NCI-H524 treated with DMSO at 0.1 percent for 48 hours (cell line): ENCODE data around the gene DHRS4.
A peak's percentile ranks its signal among the peaks of the same experiment; 100 is the strongest.
"Not testable (repeated sequence)": the region's sequence is repeated elsewhere in the genome, so short reads cannot be mapped to it uniquely, and the experiment has no call there.

ENCODE experiments used
- DNase-seq: peaks from one replicate; lab custom pipeline; 2025; lab: John Stamatoyannopoulos, UW

Gene DHRS4

DNA sequence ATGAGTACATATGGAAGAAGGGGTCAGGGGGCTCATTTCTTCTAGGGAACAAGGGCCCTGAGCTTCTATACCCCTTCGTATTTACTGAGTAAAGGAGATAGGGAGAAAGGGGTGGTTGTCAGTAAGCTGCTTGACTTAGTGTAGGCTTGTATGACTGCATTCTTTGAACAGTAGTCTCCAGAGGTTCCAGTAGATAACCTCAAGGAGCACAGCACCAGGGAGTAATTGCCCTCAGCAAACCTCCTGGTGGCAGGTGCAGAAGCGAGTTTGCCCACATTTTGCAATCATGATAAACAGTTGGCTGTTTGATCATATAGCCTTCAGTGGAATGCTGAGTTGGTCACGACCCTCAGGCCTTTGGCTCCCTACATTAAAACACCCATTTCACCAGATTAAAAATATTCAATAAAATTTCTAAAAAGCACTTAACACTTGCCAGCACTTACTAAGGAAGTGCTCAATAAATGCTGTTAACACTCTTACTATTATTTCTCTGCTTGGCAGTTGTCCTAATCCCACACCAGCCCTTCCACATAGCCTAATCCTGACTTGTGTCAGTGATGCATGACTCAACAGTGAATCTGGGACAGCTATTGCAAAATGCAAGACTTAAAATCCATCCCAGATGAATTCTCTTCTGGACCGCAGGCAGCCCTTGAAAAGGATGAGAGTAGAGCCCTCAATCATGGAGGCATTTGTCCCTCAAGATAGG is 31.5 kb downstream of the DHRS4 start:
- no peak for DNase-seq

DNA sequence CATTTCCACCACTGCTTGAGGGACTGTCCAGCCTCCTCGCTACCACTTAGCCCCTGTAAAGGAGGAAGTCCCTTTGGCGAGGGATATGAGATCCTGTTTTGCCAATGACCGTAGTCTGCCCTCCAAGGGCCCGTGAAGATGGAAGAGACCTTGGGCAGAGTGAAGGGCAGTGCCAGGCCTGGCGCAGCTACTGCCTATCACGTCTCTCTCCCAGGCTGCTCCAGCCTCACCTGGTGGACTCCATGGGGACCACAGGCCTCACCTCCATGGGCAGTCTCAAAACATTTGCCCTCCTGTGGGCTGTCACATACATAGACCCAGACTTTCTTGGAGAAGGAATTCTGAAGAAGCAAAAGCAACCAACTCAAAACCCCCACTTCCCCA is 34.6 kb downstream of the DHRS4 start:
- not testable (repeated sequence) for DNase-seq

DNA sequence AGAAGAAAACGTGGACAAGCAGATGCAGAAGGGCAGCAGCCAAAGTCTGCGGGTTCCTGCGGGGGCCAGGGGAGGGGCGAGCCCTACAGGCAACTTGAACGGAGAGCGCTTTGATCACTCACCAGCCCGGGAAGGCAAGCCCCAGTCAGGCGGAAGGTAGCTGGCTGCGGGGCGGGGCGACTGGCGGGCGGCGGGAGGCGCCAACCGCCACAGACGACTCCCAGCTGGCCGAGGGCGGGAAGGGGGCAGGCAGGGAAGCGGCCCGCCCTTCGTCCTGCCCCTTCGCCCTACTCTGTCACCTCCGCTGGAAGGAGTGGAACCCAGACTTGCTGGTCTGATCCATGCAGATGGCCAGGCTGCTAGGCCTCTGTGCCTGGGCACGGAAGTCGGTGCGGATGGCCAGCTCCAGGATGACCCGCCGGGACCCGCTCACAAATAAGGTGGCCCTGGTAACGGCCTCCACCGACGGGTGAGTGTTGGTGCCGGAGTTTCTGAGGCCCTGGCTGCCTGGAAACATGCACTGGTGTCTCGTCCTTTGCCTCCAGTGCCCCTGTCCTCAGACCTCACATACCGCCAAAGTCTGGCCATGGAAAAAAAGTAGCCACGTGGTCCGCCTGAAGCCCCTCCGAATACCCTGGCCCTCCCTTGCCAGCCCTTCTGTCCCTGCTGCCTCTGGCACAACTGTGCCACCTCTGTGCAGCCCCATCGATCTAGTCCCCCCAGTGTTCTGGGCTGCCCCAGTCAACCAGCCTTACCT is 35.2 kb downstream of the DHRS4 start, which contains the start of gene DHRS4L2:
TSS of gene DHRS4L2 (plus strand) at position 323 of the 757 bp plus-strand sequence. CDS start at position 342, 19 bp downstream.
- not testable (repeated sequence) for DNase-seq

DNA sequence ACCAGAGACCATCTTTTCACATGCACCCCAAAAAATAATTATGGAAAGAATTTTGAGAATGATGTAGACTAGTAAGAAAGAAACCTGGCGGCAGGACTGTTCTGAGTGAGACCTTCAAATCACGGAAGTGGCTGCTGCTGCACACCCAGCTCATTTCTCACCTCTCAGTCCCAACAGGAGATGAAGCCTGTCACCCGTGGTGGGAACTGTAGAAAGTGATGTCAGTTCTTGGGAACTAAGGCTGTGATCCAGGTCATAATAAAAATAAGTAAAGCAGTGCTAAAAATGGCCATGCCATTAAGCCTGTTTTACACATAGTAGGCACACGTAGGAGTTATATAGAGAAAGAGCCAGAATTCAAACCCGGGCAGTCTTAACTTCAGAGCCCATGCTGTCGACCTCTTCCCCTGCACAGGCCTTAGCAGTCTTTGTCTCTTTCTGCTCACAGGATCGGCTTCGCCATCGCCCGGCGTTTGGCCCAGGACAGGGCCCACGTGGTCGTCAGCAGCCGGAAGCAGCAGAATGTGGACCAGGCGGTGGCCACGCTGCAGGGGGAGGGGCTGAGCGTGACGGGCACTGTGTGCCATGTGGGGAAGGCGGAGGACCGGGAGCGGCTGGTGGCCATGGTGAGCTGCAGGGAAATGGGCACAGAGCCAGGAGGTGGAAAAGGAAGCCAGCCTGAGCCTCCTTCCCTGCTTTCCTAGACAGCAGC is 36.3 kb downstream of the DHRS4 start:
- peak; percentile 50 for DNase-seq

DNA sequence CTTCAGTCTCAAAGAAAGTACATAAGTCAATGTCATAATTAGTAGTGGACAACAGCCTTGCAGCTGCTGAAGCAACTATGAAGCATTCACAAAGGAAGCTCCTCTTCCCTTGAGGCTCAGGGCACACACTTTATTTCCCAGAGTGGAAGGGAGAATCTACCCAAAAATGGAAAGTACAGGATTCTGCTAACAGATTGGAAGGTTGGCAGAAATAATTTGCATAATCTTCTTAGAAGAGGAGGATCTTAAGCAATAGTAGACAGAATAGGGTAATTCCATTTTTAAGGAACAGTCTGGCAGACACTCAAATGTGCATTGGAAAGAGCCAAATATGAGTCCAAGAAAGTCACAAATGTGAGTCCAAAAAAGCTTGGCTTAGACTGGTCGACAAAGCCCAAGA is 37.4 kb downstream of the DHRS4 start:
- peak; percentile 88 for DNase-seq

DNA sequence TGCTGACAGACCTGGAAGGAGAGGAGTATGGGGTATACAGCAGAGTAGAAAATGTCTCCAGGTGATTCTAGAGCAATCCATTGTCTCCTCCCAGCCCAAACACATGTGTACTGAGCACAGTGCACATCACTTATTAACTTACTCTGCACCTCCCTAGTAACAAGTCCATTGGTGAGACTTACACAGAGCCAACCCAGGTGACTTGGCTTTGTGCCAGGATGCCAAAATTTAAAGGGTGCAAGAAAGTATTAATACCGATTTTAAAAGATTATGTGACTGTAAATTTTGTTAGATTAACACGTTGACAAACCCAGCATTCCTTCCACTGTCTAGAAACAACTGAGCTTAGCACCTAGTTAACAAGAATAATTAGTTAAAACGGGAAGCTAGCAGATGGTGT is 39.5 kb downstream of the DHRS4 start:
- not testable (repeated sequence) for DNase-seq

DNA sequence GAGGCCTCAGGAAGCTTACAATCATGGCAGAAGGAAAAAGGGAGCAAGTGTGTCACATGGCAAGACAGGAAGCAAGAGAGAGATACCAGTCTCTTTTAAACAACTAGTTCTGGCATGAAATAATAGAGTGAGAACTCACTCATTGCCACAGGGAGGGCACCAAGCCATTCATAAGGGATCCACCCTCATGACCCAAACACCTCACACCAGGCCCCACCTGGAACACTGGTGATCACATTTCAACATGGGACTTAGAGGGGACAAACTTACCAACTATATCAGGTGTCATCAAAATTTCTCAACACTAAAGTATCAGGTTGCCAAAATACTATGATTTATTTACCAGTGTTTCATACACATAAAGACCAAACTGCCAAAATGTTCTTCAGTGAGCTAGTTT is 42.4 kb downstream of the DHRS4 start:
- not testable (repeated sequence) for DNase-seq

DNA sequence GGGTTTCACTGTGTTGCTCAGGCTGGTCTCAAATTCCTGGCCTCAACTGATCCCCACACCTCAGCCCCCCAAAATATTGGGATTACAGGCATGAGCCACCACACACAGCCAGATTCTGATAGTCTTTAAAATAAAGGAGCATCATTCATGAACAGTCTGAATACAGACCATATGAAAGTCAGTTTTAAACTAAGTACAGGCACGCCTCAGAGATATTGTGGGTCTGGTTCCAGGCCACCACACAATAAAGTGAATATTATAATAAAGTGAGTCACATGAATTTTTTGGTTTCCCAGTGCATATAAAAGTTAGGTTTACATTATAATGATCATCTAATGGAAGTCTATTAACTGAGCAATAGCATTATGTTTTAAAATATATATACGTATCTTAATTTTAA is 43.3 kb downstream of the DHRS4 start:
- not testable (repeated sequence) for DNase-seq

DNA sequence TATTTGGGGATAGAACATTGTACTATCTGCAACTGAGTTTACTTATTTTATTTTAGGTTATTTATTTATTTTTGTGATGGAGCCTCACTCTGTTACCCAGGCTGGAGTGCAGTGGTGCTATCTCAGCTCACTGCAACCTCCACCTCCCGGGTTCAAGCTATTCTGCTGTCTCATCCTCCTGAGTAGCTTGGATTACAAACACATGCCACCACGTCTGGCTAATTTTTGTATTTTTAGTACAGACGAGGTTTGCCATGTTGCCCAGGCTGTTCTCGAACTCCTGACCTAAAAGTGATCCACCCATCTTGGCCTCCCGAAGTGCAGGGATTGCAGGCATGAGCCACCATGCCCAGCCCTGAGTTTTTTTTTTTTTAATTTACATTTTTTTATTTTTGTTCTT is 46.1 kb downstream of the DHRS4 start:
- not testable (repeated sequence) for DNase-seq

DNA sequence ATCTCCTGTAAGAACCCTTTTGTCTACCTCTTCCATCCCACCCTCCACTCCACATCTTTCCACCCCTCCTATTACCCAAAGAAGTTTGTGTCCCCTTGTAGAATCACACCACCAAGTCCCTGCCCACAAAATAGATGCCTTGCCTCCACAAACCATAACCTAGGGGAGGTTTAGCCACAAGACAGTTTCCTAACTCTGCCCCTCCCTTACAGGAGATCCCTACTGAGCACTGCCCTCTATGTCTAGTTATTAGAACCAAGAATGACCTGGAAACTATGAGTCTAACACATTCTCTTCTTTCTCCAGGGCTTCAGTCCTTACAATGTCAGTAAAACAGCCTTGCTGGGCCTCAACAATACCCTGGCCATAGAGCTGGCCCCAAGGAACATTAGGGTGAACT is 47.5 kb downstream of the DHRS4 start:
- DNase-seq: not testable (repeated sequence)

DNA sequence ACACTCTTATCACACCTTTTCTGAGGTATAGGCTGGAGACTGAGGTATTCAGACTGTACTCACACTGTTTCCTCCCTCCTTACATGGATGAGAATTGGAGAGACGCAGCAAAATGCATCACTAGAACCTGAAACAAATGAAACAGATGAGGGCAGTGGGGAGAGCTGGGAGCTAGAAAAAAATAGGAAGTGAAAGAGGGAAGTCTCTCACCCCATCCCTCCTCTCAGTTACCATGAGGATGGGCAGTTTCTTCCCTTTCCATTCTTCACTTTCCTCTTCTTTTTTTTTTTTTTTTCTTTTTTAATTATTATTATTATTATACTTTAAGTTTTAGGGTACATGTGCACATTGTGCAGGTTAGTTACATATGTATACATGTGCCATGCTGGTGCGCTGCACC is 48.1 kb downstream of the DHRS4 start:
- not testable (repeated sequence) for DNase-seq

DNA sequence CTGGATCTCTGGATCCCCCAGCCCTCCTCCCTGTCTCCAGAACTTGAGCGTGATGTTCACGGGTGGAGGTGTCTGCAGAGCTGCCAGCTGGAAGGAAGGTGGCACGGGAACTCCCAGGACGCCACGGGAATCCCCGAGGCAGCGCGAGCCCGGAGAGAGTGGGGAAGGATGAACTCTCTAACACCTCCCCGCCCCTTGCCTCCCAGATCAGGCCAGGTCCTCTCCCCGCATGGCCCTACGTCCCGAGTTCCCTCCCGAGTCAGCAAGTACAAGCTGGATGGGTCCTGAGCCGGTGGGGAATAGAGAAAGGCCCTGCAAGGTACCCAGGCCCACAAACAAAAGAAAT is 52.9 kb downstream of the DHRS4 start:
- DNase-seq: not testable (repeated sequence)

DNA sequence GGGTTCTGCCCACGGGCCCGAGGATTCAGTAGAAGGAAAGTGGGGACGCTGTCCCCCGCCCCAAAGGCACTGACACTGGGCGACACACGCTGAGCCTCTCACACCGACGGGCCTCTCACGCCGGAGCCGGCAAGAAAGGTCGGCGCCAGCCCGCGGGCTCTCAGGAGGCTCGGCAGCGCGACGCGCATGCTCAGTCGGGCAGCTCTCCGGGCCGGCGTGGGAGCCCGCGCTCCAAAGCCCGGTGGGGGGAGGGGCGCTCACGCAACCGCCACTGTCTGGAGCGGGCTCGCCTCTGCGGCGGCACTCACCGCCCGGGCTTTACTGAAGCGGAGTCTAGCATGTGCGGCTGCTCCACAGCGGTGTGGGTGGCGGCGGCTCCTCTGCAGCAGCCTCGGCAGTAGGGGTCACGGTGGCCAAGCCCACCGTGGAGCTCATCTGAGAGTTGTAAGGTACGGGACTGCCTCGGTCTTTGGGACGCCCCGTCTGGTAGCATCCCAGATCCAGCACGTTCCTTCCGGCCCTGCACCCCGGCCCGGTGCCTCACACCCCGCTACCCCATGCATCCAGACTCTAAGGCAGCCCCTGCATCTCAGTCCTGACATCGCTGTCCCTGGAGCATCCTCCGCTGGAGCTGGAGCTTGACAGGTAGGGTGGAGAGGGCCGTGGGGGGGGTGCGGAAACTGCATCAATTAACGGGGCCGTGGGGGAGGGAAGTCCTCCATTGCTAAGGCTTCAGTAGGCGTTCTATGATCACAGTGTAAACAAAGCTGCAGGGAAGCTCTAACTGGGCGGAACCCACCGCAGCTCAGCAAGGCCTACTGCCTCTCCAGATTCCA is 53.5 kb downstream of the DHRS4 start:
- DNase-seq: not testable (repeated sequence)

DNA sequence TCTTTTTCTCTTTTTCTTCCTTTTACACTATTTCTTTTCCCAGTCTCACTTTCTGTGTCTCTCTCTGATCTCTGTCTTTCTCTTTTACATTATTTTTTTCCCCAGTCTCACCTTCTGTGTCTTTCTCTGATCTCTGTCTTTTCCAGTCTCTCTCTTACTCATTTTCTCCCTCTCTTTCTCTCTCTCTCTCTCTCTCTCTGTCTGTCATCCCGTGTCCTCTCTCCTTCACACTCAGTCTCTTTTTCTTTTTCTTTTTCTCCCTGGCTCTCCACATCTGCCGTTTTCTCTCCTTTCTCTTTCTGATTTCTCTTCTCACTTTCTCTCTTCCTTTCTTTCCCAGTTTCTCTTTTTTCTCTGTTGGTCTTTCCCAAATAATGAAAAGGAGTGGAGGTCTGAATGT is 57.5 kb downstream of the DHRS4 start:
- no peak for DNase-seq

DNA sequence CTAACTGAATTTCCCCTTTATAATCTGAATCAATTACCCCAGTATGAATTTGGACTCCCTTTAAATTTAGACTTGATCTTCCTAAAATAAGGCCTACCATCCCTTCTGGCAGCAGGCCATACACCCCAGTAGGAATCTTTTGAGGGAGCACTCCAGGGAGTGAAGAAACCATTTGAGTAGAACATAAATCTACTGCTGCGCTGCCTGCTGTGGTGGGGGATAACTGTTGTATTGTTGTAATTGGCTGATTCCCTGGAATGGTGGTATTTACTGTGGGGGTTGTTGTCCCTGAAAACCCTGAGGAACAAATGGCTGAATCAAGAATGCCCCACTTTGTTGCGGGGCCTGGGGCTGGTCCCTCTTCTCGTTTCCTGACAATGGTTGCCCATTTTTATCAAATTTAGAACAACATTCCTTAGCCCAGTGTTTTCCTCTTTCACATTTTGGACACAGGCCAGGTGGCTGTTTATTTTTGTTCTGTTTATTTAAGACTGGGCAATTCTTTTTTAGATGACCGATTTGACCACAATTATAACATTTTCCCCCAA is 59.2 kb downstream of the DHRS4 start:
- DNase-seq: not testable (repeated sequence)

DNA sequence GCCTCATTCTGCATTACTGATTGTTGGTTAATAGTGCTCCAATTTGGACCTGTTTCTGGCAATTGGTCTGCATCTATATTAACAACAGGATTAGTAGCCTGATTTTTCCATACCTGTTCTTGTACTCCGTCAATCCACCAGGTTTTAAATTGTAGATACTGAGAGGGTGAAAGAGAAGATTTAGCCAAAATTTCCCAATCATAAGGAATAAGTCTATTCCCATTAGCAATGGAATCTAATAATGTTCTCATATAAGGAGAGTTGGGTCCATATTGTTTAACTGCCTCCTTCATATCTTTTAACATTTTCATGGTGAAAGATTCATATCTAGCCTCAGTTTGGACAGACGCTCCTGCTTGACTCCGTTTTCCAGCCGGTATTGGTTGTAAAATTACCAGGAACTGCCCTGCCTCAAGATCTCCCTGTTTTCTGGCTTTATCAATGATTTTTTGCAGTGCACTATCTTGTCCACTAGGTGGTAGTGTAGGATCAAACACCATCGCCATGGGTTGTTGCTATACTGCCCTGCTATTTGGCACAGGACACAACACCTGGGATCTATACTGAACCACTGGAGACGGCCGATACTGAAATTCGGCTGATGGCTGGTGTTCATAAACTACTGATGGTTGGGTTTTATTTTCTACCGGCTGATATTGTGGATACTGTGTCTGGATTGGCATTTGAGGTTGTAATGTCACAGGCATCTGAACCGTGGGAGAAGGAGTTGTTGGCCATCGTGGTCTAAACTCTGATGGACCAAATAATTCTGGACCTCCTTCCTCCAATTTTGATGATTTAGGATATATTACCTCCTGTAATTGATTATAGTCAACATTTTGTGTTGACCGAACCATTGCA is 60.3 kb downstream of the DHRS4 start:
- peak; percentile 48 for DNase-seq

DNA sequence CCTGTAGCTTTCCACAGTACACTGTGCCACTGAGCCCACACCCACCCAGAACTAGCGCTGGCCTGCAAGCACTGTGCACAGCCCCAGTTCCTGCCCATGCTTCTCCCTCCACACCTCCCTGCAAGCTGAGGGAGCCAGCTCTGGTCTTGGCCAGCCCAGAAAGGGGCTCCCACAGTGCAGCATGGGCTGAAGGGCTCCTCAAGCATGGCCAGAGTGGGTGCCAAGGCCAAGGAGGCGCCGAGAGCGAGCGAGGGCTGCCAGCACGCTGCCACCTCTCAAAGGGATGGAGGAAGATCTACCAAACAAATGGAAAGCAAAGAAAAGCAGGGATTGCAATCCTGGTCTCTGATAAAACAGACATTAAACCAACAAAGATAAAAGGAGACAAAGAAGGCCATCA is 62.2 kb downstream of the DHRS4 start:
- not testable (repeated sequence) for DNase-seq
